NCI-H146 treated with DMSO at 0.1 percent for 48 hours (cell line): Measurements from ENCODE around the gene FOXRED2.
"Not testable (repeated sequence)": the region's sequence is repeated elsewhere in the genome, so short reads cannot be mapped to it uniquely, and the experiment has no call there.

Experiments
- DNase-seq: peaks from one replicate; lab custom pipeline; 2025; ENCODE audit not compliant: unreplicated experiment; lab: John Stamatoyannopoulos, UW

Gene FOXRED2

DNA sequence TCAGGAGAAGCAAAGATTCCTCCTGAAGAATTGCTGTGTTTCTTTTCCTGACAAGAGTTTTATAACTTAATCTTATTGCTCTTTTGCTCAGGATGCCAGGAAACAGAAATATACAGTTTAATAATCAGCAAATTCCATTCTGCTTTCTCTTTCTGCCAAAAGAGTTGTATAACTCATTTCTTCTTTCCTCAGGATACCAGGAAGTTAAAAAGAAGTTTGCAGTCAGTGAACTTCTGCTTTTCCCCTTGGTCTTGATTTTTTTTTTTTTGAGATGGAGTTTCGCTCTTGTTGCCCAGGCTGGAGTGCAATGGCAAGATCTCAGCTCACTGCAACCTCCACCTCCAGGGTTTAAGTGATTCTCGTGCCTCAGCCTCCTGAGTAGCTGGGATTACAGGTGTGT, 13.1 kb upstream of the FOXRED2 start:
- DNase-seq, result not testable (repeated sequence)

DNA sequence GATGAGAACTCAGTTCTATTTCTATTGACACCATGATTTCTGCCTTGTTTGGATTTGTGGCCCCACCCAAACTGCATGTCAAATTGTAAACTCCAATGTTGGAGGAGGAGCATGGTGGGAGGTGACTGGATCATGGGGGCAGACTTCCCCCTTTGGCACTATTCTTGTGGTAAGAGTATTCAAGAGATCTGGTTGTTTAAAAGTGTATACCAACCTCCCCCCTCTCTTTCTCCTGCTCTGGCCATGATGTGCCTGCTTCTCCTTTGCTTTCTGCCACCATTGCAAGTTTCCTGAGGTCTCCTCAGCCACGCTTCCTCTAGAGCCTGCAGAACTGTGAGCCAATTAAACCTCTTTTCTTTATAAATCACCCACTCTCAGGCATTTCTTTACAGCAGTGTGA, 7.9 kb upstream of the FOXRED2 start:
- DNase-seq, result no peak

DNA sequence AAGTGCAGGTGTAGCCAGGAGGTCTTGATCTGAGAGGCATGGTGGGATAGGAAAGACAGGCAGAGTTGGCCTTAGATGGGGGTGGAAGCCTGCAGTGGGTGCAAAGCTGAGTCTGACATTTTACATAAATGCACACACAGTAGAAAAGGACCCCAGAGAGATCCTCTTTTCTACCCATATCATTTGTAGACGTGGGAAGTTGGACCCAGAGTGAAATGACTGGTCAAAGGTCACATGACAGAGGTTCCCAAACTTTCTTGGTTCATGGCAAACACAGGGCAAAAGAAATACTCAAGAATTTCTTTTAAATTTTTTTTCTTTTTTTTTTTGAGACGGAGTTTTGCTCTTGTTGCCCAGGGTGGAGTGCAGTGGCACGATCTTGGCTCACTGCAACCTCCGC, 6.2 kb upstream of the FOXRED2 start:
- no peak for DNase-seq

DNA sequence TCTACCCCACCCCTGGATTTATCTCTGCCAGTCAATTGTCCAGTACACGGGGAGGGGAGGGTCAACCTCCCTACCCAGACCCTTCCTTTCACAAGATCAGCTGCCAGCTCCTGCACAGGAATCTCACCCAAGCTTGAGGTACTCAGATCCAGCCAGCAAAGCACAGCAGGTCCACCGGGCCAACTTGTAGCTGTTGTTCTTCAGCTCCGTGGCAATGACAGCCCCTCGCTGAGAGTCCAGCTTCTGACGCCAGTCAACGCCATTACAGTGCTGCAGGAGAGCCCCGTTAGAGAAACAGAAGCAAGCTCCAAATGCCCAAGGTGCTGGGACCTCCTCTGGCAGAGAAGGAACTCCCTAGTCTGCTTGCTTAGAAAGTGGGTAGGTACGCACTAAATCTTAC, 5.5 kb upstream of the FOXRED2 start:
- no peak for DNase-seq

DNA sequence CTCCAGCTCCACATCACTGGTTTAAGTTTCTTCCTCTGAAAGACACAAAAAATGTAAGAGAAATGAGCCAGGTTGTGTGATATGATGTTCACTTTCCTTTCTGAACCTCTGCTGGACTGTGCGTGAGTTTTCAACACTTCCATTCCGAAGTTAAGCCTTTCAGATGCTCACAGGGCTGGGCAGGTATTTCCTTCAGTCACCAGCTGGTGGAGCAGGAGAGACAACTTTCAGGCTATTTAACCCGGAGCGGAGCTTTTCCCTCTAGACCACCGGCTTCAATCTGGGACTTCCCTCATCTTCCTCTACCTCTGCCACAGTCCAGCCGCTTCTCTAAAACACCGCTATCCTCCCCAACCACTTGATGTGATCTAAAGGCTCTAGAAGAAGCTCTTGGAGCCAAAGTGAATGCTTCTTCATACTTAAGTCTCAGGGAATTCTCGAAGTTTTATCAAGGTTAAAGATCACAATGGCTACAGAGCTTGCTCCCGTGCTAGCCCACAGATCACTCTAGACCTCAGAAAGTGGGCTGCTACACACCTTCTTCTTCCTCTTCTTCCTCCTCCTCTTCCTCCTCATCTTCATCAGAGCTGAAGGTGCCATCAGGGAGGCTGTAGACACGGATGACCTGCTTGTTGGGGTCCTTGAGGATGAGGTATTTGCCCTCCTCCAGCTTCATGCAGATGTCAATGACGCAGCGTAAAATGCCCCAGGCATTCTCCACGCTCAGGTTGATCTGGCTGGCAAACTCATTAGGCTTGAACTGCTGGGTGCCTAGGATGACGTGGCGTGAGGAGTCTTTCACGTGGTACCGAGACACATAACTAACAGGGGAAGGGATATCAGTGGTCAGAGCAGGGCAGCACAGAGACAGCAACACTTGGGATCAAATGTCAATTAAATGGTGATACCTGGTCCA, 4.4 kb upstream of the FOXRED2 start:
- DNase-seq, result no peak

DNA sequence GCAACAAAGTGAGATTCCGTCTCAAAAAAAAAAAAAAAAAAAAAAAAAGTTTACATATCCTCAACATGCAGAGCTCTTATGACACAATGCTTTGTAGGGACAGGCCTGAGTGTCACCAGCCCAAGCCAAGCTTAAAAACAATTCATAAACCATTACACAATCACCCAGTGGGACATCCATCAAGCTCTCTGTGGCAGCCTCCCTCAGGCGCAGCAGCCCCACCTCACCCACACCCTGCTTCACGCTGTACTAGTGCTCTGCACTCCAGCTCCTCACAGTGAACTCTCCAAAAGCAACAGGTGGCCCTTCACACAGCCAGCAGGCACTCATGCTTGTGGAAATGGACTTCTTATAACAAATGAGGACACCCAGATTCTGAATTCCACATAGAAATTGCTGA, 3.5 kb upstream of the FOXRED2 start:
- DNase-seq, result no peak

DNA sequence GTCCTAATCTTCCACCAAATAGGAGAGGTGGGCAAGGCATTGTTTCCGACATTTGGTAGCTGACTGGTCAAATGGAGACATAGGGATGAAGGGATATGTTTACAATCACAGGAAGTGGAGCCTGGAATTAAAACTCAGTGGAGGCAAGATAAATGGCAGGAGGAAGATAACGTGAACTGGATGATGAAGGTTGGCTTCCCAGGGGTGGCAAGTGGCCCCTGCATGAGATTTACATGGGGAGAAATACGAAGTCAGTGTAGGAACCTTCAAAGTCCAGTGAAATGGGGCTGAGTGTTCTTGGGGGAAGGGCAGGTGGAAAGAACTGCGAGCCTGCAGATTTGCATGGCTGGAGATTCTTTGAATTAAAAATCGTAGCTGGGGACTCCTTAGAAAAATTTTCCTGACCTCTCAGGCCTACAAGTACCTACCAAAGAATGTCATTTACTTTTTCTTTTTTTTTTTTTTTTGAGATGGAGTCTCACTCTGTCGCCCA, 724 bp upstream of the FOXRED2 start:
- DNase-seq, result no peak

DNA sequence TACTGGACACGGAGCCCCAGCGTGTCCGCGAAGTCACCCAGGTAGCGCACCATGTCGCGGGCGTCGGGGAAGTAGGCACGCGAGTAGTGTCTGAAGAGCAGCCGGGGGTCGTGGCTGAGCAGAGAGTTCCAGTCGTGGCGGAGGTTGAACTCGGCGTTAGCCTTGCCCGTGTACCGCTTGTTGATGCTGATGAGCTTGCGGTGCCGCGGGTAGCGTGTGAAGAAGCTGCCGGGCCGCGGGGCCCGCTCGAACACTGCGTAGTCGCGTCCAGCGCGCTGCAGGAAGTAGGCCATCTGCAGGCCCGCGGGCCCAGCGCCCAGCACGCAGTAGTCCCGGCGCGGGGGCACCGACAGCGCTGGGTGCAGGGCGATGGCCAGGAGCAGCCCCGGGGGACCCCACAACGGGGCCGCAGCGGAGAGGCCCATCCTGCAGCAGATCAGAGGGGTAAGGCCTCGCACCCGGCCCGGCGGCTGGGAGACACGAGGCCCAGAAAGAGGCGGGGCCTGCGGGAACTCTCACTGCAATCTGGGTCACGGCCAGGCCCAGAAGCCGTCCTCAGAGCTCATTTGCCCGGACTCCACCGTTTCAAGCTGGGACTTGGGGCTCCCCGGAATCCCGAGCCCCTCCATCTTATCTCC, 723 bp downstream of the FOXRED2 start:
- DNase-seq, result no peak

DNA sequence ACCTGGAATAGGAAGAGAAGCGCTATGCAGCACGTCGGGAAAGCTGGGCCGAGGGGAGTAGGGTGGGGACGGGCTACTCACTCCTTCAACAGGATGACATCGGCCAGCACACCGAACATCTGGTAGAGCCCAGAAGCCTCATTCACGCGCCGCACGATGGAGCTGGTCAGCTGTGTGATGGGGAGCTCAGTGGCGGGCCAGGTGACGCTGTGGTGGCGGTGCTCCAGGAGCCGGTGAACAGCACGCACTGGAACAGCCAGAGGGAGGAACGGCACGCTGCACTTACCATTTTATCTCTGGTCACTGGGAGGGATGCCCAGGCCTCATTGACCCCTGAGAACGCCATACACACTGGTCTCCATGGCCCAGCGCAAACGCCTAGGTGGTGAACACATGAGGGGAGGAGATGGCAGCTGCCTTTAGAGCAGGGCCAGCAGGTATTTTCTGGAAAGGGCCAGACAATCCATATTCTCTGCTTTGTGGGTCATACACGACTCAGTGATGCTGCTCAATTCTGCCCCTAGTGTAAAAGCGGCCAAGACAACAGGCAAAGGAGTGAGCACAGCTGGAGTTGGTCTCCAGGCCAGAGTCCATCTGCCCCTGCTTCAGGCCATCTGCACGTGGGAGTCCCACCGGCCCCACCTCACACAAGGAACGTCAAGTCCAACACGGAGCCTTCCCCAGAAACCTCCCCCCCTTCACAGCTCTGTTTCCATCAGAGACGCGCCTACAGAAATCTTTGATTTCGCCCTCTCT, 8.8 kb downstream of the FOXRED2 start:
- DNase-seq, result no peak

DNA sequence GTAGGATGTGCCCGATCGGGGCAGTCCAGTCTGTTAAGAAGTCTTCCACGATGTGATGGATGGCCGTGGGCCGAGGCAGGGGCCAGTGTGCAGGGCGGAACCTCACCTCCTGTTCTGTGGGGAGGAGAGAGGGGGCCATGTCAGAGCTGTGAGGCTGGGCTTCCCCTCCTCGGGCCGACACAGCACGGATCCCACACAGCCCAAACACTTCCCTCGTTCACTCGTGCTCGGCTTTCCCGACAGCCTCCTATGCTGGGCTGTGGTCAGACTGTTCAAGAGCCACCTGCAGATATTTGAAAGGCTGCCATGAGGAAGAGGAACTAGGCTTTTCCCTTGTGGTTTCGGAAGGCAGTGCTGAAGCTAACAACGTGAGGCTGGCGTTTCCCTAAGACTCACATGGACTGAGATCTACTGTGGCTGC, 13.1 kb downstream of the FOXRED2 start:
- no peak for DNase-seq

DNA sequence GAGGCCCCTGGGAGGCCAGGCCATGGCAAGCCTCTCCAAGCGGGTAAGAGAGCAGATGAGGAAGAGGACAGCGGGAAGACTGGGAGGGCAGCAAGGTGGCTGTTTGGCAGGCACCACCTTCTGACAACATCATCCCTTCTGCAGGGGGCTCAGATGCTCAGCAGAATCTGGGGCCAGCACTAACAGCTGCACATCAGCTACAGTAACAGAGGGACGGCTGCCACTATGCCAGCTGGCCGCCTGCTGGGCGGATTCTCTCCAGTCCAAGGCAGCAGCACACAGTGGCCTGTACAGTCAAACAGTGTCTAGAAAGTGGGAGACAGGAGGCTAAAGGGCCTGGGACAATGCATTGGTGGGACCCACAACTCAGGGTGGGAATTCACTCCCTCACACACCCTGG, 14.7 kb downstream of the FOXRED2 start:
- no peak for DNase-seq

DNA sequence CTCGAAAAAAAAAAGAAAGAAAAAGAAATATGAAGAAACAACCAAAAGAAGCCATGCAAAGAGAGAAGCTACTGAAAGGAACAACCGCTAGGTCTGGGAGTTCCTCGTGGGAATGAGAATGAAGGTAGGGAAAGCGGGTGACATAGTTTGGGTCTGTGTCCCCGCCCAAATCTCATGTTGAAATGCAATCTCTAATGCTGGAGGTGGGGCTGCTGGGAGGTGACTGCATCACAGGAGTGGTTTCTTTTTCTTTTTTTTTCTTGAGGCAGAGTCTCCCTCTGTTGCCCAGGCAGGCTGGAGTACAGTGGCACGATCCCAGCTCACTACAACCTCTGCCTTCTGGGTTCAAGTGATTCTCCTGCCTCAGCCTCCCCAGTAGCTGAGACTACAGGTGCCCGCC, 15.7 kb downstream of the FOXRED2 start:
- no peak for DNase-seq

DNA sequence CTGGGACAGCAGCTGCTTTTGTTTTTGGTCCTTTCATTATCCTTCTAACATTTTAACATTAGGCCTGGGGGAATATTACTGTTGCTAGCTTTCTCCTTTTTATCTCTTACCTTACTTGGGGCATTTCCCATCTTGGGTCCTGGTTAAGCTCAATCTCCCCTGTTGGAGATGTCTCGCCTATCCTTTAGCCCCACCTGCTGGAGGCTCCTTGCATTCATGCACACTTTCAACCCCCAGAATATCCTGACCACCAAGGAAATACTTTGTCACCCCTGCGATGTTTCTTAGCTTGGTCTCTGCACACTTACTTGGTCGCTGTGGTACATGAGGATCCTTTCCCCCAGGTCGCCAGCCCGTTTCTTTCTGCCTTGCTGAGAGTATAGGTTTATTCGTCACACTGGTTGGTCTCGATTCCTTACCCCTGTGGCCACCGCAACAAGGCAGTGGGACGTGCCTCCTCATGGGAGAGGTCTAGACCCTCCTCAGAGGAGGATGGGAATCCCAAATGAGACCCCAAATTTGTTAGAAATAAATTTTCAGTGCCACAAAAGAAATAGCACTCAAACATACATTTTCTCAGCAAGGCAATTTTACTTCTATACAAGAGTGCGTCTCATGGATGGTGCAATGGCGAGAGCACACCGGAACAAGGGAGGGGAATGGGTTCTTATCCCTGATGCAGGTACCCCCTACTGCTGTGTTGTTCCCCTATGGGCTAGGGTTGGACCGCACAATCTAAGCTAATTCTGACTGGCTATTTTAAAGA, 20.0 kb downstream of the FOXRED2 start:
- DNase-seq, result no peak

DNA sequence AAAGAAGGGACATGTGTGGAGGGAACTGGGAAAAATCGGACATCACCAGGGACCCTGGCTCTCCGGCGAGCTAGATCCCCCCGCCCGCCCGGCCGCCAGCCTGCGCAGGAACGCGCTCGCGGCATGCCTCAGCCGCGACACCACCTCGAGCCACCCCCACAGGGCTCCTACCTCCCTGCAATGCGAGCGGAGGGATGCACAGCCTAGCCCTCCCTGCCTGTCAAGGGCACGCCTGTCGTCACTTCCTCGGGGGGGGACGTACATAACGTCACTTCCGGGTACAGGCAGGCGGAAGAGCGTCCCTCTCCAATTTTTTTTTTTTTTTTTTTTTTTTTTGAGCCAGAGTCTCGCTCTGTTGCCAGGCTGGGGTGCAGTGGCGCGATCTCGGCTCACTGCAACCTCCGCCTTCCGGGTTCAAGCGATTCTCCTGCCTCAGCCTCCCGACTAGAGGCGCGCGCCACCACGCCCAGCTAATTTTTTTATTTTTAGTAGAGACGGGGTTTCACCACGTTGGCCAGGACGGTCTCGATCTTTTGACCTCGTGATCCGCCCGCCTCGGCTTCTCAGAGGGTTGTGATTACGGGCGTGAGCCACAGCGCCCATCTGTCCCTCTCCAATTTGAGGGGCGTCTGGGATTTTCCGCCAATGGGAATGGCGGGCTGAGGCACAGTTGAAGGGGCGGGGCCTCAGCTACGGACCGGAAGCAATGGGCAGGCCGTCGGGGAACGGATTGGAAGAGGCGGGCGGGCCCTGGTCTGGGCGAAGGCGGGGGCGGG, 25.3 kb downstream of the FOXRED2 start, which contains the start of gene TXN2:
TXN2 (minus strand) TSS at position 248 of the 776 bp plus-strand sequence. CDS start 803 bp downstream, outside the sequence.
- DNase-seq, result peak; percentile 86

DNA sequence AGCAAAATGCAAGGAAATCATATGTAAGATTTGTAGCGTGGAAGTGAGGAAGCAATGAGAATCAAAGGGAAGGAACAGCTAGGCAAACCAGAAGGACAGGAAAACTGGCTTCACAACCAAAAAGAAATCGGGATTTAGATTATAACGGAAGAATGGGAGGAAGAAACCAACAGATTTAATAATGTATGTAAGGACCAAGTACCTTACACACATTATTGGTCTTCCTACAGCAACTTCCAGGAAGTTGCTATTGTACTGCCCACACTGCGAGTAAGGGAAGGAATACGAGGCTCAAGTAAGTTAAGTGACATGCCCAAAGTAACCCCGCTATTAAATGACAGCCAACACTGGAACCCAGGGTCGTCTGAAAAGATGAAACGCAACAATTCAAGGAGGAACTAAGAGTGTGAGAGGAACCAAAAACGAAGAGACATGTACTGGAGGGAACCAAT, 25.9 kb downstream of the FOXRED2 start:
- DNase-seq, result no peak

DNA sequence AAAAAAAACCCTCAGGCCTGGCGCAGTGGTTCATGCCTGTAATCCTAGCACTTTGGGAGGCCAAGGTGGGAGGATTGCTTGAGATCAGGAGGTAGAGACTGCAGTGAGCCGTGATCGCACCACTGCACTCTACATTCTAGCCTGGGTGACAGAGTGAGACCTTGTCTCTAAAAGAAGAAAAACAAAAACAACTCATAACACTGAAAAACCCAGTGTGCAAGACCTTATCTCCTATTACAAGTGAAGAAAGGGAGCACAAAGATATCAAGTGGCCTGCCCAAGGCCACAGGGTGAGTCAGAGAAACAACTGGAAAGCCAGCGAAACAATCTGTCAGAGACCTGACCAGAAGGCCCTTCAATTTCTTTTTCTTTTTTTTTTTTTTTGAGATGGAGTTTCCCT, 27.9 kb downstream of the FOXRED2 start:
- DNase-seq, result no peak

DNA sequence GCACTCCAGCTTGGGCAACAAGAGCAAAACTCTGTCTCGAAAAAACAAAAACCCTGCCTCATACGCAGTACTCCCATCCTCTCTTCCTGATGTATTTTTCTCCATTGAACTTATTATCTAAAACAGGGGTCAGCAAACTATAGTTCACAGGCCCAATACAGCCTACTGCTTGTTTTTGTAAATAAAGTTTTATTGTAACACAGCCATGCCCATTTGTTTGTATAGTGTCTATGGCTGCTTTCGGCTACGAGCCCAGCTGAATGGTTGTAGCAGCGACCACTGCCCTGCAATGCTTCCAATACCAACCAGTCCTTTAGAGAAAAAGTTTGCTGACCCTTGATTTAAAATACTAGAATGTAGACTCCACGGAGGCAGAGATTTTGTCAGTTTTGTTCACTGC, 31.5 kb downstream of the FOXRED2 start:
- no peak for DNase-seq

DNA sequence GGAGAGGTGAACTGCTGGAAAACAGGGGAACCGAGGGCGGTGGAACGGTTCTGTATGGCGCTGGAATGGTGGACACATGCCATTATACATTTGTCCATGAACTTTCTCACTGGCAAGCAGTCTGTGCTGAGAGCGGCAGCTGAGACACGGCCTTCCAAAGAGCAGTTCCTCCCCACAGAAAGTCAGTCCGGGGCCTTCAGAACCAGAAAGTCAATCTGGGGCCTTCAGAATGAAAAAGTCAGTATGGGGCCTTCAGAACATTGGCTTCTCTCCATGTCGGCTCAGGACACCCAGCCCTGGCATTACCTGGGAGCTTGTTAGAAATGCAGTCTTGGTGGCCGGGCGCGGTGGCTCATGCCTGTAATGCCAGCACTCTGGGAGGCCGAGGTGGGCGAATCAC, 34.2 kb downstream of the FOXRED2 start:
- DNase-seq, result no peak

DNA sequence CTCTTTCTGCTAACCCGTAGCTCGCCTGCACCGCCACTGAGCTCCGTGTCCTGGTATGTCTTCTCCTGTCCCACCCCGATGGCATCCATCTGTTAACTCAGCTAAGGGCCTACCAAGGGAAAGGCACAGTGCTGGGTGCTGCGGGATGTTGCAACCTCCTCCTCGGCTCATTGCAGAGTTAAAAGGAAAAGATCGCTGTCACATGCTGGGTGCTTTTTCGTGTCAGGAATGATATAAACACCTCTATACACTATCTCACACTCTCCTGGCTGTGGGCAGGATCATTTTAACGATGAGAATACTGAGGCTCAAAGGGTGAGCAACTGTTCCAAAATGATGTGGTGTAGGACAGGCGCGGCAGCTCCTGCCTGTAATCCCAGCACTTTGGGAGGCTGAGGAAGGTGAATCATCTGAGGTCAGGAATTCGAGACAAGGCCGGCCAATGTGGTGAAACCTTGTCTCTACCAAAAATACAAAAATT, 35.5 kb downstream of the FOXRED2 start:
- no peak for DNase-seq

DNA sequence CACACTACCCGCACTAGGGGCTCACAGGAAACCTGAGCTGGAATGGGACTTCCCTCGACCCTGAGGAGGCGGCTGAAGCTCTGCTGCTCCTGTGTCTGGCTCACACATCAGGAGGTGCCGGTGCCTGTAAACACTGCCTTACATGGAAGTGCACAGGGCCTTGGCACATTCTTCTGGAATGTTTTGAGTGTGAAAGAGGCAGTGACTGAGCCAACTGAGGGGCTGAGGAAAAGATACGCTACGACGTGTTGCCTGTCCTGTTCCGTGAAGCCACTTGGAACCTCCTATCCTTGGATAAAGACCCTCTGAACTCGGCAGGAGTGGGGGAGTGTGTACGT, 35.9 kb downstream of the FOXRED2 start:
- DNase-seq, result no peak
